Omental fat pad (tissue), 4 donors: ENCODE measurements around the gene UTY. TPM values are rescaled to one million over a fixed set of nuclear protein-coding genes. Genes with fewer than 3 reads are reported as not detected.
"Not testable (repeated sequence)": the region's sequence is repeated elsewhere in the genome, so short reads cannot be mapped to it uniquely, and the experiment has no call there.

Source experiments
- ATAC-seq: fragments of 150-250 bp; one replicate; pipeline ENCODE4 v1.9.1; 2016; ENCODE audit warnings: mild to moderate bottlenecking, moderate library complexity; ENCODE audit not compliant: low FRiP score
- DNase-seq: peaks from one replicate; pipeline ENCODE4 v3.0.0-alpha.2; 2019; ENCODE audit warnings: low spot score
- total RNA-seq, 4 donors: library from RNA; depleted of rRNA; stranded (reverse); fragments of >200 nt; gene quantifications; one replicate each; pipeline ENCODE4 v1.1.0, GENCODE V29; 2016
- TF ChIP-seq, protein P1 (sequence below), 3 donors: fragments of 450-650 bp; IDR thresholded peaks; one replicate each; pipeline ENCODE4 v1.5.1; 2016 to 2017; ENCODE audit warnings: antibody characterized with exemption in 3 of 3, mild to moderate bottlenecking in 3 of 3, moderate library complexity in 2 of 3

UTY gene
- total RNA-seq, 4 donors from 2014 or later: 0.13 to 57.4 (median 32.3) TPM; not detected in 1

DNA sequence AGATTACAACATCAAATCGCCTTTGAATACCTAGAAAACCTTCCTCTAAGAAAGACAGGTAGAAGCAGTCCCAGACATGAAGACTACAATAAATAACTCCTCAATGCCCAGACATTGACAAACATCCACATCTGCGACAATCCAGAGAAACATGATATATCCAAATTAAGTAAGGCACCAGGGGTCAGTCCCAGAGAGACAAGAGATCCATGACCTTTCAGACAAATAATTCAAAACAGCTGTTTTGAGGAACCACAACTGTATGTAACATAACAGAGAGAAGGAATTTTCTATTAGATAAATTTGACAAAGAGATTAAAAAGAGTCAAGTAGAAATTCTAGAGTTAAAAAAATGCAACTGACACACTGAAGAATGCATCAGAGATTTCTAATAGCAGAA is 200.3 kb downstream of the UTY start:
- no peak for ATAC-seq
- DNase-seq: no peak
- TF ChIP-seq, protein P1, sequence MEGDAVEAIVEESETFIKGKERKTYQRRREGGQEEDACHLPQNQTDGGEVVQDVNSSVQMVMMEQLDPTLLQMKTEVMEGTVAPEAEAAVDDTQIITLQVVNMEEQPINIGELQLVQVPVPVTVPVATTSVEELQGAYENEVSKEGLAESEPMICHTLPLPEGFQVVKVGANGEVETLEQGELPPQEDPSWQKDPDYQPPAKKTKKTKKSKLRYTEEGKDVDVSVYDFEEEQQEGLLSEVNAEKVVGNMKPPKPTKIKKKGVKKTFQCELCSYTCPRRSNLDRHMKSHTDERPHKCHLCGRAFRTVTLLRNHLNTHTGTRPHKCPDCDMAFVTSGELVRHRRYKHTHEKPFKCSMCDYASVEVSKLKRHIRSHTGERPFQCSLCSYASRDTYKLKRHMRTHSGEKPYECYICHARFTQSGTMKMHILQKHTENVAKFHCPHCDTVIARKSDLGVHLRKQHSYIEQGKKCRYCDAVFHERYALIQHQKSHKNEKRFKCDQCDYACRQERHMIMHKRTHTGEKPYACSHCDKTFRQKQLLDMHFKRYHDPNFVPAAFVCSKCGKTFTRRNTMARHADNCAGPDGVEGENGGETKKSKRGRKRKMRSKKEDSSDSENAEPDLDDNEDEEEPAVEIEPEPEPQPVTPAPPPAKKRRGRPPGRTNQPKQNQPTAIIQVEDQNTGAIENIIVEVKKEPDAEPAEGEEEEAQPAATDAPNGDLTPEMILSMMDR (IDR thresholded peaks at IDR 0.05): no peak

DNA sequence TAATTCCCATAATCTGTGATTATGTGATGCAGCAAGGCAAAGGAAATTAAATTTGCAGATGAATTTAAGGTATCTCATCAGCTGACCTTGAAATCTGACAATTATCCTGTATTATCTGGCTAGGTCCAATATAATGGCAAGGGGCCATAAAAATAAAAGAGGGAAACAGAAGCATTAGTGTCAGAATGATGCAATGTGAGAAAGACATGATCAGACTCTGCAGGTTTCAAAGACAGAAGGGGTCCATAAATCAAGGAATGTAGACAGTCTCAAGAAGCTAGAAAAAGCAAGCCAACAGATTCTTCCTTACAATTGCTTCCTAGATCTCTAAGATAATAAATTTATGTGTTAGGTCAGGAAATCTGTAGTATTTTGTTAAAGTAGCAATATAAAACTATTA is 208.1 kb downstream of the UTY start:
- ATAC-seq: no peak
- TF ChIP-seq, protein P1 (IDR thresholded peaks at IDR 0.05): no peak
- no peak for DNase-seq

DNA sequence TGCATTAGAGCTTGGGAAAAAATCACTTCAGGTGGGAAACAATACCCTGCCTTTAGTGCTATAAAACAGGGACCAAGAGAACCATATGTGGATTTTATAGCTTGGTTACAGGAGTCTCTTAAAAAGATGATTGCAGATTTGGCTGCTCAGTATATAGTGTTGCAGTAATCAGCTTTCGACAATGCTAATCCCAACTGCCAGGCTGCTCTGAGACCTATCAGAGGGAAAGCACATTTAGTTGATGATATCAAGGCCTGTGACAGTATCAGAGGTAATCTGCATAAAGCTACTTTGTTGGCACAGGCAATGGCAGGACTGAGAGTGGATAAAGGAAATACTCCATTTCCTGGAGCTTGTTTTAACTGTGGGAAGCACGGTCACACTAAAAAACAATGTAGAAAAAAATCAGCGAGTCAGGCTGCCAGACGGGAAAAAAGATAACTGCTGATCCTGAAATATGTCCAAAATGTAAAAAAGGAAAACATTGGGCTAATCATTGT is 225.8 kb downstream of the UTY start:
- ATAC-seq, DNase-seq: not testable (repeated sequence)

DNA sequence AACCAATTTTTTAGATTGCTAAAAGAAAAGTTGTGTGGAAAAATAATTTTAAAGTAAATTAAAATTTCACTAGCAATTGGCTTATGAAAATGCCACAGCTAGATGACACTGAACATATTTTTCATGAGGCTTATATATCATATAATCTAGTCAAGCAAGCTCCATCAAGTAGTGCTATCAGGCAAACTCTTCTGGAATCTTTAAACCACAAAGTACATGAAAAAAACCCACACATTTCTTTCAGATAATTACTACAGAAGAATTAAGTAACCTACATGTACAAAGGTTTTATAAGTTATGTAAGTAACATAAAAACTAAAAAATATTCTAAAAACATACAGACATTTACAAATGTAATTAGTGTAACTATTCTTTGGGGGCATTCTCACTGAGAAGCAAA is 229.4 kb downstream of the UTY start:
- ATAC-seq: no peak
- TF ChIP-seq, protein P1 (IDR thresholded peaks at IDR 0.05): no peak

DNA sequence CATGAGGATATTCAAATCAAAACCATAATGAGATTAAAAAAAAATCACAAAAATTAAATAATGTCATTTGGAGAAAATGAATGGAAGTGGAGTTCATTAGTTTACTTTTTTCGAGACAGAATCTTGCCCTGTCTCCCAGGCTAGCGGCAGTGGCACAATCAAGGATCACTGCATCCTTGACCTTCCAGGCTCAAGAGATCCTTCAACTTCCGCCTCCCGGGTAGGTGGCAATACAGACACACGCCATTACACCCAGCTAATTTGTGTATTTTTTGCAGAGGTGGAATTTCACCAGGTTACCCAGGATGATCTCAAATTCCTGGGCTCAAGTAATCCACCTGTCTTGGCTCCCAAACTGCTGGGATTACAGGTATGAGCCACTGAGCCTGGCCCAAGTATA is 236.1 kb downstream of the UTY start:
- ATAC-seq (no peak), DNase-seq (no peak)
- TF ChIP-seq, protein P1 (IDR thresholded peaks at IDR 0.05): no peak

More for the DNA sequence above, 229.4 kb downstream of the UTY start:
- DNase-seq: no peak

DNA sequence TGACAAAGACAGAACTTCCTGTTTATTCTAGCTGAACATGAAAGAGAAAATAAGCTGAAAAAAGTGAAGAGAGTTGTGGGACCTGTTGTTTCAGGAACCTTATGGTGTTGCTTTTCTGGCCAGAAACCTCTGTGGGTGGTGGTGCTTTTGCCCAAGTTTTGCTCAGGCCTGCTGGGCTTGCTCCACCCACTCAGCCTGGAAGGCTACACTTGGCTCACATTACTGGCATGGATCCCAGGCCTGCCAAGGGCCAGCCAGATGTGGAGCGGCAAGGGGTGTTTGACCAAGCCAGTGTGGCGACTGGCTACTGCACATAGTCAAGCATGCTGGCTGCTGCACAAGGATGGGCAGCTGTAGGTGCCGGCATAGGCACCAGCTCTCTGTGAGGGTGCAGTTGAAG is 245.9 kb downstream of the UTY start:
- TF ChIP-seq, protein P1 (IDR thresholded peaks at IDR 0.05): no peak

DNA sequence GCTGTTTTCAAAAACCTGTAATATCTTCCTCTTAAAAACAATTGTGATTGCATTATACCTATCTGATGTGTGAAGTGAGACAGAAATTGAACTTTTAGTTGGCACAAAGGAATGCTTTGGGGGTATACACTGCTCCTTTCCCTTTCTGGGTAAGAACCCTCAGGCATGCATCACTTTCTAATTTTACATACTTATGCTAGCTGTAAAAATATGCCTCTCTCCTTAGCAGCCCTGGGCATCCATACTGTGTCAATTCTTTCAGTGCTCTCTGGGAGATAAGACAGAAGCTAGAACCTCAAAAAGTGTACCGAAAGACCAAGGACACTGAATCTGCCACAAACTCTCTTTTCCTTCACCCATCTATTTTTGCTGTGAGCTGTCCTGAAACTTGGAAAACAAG is 246.7 kb downstream of the UTY start:
- no peak for DNase-seq
- ATAC-seq: no peak
- TF ChIP-seq, protein P1 (IDR thresholded peaks at IDR 0.05): no peak

More for the DNA sequence above, 245.9 kb downstream of the UTY start:
- DNase-seq (no peak), ATAC-seq (no peak)
